ENCODE measurements around the gene WNK2. TPM values are rescaled to one million over a fixed set of nuclear protein-coding genes. Genes with fewer than 3 reads are reported as not detected.

The WNK2 gene
- total RNA-seq, 2 experiments from 2014 or later, result 1.7 to 2.8 TPM

DNA sequence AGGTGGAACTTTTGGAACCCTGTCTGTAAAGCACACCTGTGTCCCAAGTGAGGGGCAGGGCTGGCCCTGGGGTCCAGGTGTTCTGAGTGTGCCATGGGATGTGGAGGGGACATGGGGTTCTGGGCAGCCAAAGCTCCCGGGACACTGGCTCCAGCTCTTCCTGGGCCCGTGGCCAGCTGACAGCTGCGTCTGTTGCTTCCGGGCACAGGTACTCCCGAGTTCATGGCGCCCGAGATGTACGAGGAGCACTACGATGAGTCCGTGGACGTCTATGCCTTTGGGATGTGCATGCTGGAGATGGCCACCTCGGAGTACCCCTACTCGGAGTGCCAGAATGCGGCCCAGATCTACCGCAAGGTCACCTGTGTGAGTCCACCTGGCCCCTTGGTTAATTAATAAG is 50.7 kb downstream of the WNK2 start:
- Mint-ChIP-seq H3K4me3 (no peak overlapping the region), H3K27me3 (peaks cover 7% of the 10 kb centered on the region), H3K27ac (no peak overlapping the region), H3K4me1 (ENCODE audit: low read depth) (peaks cover 9% of the 10 kb centered on the region), H3K9me3 (peaks cover 8% of the 10 kb centered on the region), H3K36me3 (ENCODE audit: low read depth) (no peaks in the 10 kb centered on the region)
- DNase-seq (no peak), ATAC-seq (no peak)
- ChIA-PET POLR2A (no interaction called here), CTCF (no interaction called here)
- TF ChIP-seq, protein P1, sequence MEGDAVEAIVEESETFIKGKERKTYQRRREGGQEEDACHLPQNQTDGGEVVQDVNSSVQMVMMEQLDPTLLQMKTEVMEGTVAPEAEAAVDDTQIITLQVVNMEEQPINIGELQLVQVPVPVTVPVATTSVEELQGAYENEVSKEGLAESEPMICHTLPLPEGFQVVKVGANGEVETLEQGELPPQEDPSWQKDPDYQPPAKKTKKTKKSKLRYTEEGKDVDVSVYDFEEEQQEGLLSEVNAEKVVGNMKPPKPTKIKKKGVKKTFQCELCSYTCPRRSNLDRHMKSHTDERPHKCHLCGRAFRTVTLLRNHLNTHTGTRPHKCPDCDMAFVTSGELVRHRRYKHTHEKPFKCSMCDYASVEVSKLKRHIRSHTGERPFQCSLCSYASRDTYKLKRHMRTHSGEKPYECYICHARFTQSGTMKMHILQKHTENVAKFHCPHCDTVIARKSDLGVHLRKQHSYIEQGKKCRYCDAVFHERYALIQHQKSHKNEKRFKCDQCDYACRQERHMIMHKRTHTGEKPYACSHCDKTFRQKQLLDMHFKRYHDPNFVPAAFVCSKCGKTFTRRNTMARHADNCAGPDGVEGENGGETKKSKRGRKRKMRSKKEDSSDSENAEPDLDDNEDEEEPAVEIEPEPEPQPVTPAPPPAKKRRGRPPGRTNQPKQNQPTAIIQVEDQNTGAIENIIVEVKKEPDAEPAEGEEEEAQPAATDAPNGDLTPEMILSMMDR (IDR thresholded peaks at IDR 0.05), result no peak
- intact Hi-C loops (cut with micrococcal nuclease), result no loop called here

DNA sequence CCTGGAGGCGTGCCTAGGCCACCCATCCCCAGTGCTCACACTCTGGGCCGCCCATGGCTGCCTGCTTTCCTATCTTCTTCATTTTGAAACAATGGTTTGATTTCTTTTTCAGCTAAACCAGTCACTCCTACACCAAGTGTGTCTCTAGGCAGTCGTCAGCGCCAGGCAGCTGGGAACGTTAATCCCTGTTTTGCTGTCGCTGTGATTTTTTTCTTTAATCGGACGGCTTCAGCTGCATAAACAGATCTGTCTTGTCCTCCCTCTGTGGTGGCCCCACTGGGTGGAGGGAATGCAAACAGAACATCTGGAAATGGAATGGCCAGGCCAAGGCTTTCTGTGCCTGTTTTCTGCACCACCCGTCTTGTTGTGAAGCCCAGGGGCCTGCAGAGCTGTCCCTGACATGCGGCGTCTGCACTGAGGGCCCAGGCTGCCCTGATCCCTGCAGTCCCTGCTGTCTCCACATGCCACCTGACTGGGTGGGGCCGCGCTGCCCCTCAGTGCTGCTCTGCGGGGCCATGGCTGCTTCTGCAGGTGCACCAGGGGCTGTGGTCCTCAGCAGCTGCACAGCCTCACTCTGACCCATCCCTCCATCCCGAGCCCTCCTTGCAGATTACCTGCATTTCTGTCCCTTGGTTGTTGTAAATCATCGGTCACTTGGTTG is 51.5 kb downstream of the WNK2 start:
- no peak for ATAC-seq
- CTCF ChIA-PET, result no interaction called here

DNA sequence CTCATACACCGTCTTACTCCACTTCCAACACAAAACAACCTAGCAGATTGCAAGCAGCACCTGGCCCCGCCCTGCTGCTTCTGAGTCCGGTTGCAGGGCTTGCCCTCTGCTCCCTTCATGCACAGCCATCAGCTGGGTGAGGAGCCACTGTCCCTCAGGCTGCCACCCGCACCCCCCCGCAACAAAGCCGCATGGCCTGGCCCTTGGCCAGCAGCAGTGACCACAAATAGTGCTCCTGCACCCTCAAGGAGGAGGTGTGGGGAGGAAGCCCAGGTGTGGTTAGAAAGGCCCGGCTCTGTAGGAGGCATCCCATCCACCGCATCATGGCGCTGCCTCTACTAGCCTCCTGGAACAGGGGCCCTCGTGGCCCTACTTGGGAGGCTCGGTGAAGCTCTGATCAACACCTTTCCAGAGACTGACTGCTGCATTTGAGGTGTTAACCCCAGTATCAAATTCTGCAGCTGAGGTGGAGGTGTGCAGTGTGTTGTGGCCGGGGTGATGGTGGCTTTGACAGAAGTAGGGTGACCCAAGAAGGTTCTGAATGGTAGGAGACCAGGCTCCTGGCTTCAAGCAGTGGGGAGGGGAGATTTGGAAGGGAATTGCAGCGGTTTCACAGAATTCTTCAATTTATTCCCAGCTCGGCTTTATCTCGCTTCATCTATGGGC is 52.7 kb downstream of the WNK2 start:
- no peak for ATAC-seq

More for the DNA sequence above, 51.5 kb downstream of the WNK2 start:
- Mint-ChIP-seq H3K4me1 (ENCODE audit: low read depth) (peaks cover 9% of the 10 kb centered on the region), H3K36me3 (ENCODE audit: low read depth) (no peaks in the 10 kb centered on the region), H3K9me3 (peaks cover 8% of the 10 kb centered on the region), H3K4me3 (no peak overlapping the region), H3K27me3 (peaks cover 7% of the 10 kb centered on the region), H3K27ac (no peak overlapping the region)
- POLR2A ChIA-PET, result no interaction called here
- TF ChIP-seq, protein P1 (IDR thresholded peaks at IDR 0.05), result no peak
- DNase-seq, result no peak
- intact Hi-C loops (cut with micrococcal nuclease), result no loop called here

DNA sequence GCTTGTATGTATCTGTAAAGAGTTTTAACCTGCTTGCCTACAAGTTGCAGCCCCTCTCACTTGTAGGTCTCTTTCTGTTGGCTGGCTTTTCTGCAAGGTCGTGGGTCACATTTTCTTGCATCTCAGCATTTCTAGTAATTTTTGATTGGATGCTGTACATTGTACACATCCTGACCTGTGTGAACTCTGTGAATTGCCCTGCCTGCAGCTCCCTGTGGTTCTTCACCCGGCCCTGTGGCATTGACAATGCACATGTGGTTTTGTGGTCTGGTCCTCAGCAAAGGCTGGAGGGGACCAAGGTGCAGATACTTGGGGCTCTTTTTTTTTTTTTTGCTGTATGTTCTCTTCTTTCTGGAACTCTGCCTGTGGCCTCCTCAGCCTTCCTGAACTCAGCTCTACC is 53.6 kb downstream of the WNK2 start:
- Mint-ChIP-seq H3K9me3 (peaks cover 8% of the 10 kb centered on the region), H3K4me3 (no peak overlapping the region), H3K27ac (no peak overlapping the region), H3K36me3 (ENCODE audit: low read depth) (no peaks in the 10 kb centered on the region), H3K4me1 (ENCODE audit: low read depth) (peaks cover 9% of the 10 kb centered on the region), H3K27me3 (peaks cover 2% of the 10 kb centered on the region)
- intact Hi-C loops (cut with micrococcal nuclease), result no loop called here
- DNase-seq (peak; percentile 35), ATAC-seq (no peak)
- TF ChIP-seq, protein P1 (IDR thresholded peaks at IDR 0.05), result no peak
- CTCF ChIA-PET, result no interaction called here
- POLR2A ChIA-PET, result no interaction called here

More for the DNA sequence above, 52.7 kb downstream of the WNK2 start:
- intact Hi-C loops (cut with micrococcal nuclease), result no loop called here
- Mint-ChIP-seq H3K4me1 (ENCODE audit: low read depth) (peaks cover 9% of the 10 kb centered on the region), H3K4me3 (no peak overlapping the region), H3K36me3 (ENCODE audit: low read depth) (no peaks in the 10 kb centered on the region), H3K9me3 (peaks cover 8% of the 10 kb centered on the region), H3K27me3 (peaks cover 4% of the 10 kb centered on the region), H3K27ac (no peak overlapping the region)
- ChIA-PET CTCF (no interaction called here), POLR2A (no interaction called here)
- no peak for DNase-seq
- TF ChIP-seq, protein P1 (IDR thresholded peaks at IDR 0.05), result no peak
